Mucosa of descending colon (tissue), 3 donors: ENCODE data around the gene DUS1L. TPM values are rescaled to one million over a fixed set of nuclear protein-coding genes. Genes with fewer than 3 reads are reported as not detected.

Source experiments
- ATAC-seq: fragments of 200-7000 bp; cut with Tn5 transposase; one replicate; pipeline ENCODE4 v1.9.1; 2020; ENCODE audit warnings: mild to moderate bottlenecking, moderate library complexity
- DNase-seq, 3 donors: peaks; one replicate each; pipeline ENCODE4 v3.0.0-alpha.2; 2020
- H3K36me3 ChIP-seq: fragments of 200-600 bp; one replicate; pipeline ENCODE4 v1.8.0; 2021; ENCODE audit warnings: low read depth, mild to moderate bottlenecking
- H3K4me1 ChIP-seq: fragments of 200-600 bp; one replicate; pipeline ENCODE4 v1.8.0; 2021; ENCODE audit warnings: low read depth, mild to moderate bottlenecking
- H3K4me3 ChIP-seq: fragments of 200-600 bp; one replicate; pipeline ENCODE4 v1.8.0; 2021; ENCODE audit warnings: mild to moderate bottlenecking
- H3K9me3 ChIP-seq: fragments of 200-600 bp; one replicate; pipeline ENCODE4 v1.8.0; 2021; ENCODE audit warnings: mild to moderate bottlenecking
- CTCF ChIP-seq: fragments of 200-600 bp; IDR thresholded peaks from one replicate; pipeline ENCODE4 v1.8.0; 2022; ENCODE audit warnings: antibody characterized with exemption, mild to moderate bottlenecking
- intact Hi-C, 2 donors: fragments of 100-400 bp; cut with DNase I in 1 of 2; cut with micrococcal nuclease in 1 of 2; formaldehyde crosslinking; loops; one replicate each; pipeline versions ENCODE4 v1.11.0 to v1.11.1; 2022; cut with DNase I, micrococcal nuclease
- total RNA-seq, 3 donors: library from RNA; stranded (reverse); fragmentation: NEBNext Ultra II Directional in 2 of 3; extraction: Animal tissue kit (Norgen Biotek cat#: 25700) in 2 of 3; gene quantifications; one replicate each; pipeline versions ENCODE4 v1.2.1 to v1.2.4, GENCODE V29; 2021 to 2023
- donor health status: DM: no; HTN: no; CAD: no; lungs with moderate emphysema.
- donor health status: DM: no; HTN: no; CAD: no.
- donor health status: DM: no; HTN: yes; CAD: no.

Gene DUS1L
- total RNA-seq, 3 donors from 2014 or later = 99.8 to 143 (median 138) TPM

- no peaks in the 10 kb centered on the region for H3K9me3 ChIP-seq
- intact Hi-C loops = no loop called here
- H3K36me3 ChIP-seq = peaks cover 24% of the 10 kb centered on the region
Measured at GRCh38 chr17:82092094-82092586, 26.5 kb upstream of the DUS1L start.

GRCh38 chr17:82091264-82092066 lies 25.9 kb upstream of the DUS1L start:
- Histone ChIP-seq H3K9me3 (no peaks in the 10 kb centered on the region), H3K36me3 (peaks cover 24% of the 10 kb centered on the region)
- intact Hi-C loops = no loop called here

More at GRCh38 chr17:82092094-82092586, 26.5 kb upstream of the DUS1L start:
- ATAC-seq = no peak
- peaks cover 9% of the 10 kb centered on the region for H3K4me1 ChIP-seq
- peak in 1 of 3 donors; percentile 38 for DNase-seq
- no peak overlapping the region for H3K4me3 ChIP-seq
- TF ChIP-seq CTCF = no peak

GRCh38 chr17:82090549-82091263 lies 25.1 kb upstream of the DUS1L start:
- Histone ChIP-seq H3K4me3 (no peak overlapping the region), H3K9me3 (no peaks in the 10 kb centered on the region), H3K36me3 (peaks cover 27% of the 10 kb centered on the region), H3K4me1 (no peaks in the 10 kb centered on the region)
- no peak for DNase-seq
- TF ChIP-seq CTCF = no peak
- no peak for ATAC-seq
- intact Hi-C loops = no loop called here

More at GRCh38 chr17:82091264-82092066, 25.9 kb upstream of the DUS1L start:
- Histone ChIP-seq H3K4me3 (no peak overlapping the region), H3K4me1 (peaks cover 3% of the 10 kb centered on the region)
- no peak for ATAC-seq
- TF ChIP-seq CTCF = no peak
- peak in 2 of 3 donors; percentile 25 to 39 for DNase-seq

- Histone ChIP-seq H3K9me3 (no peaks in the 10 kb centered on the region), H3K4me3 (no peak overlapping the region), H3K4me1 (no peaks in the 10 kb centered on the region), H3K36me3 (peaks cover 30% of the 10 kb centered on the region)
- intact Hi-C loops = no loop called here
- no peak for DNase-seq
- TF ChIP-seq CTCF = no peak
- ATAC-seq = no peak
Measured at GRCh38 chr17:82089723-82090548, 24.3 kb upstream of the DUS1L start.
